Colonic mucosa (tissue), 4 donors: ENCODE measurements around the gene RHOC. TPM values are rescaled to one million over a fixed set of nuclear protein-coding genes. Genes with fewer than 3 reads are reported as not detected.

ENCODE experiments used
- DNase-seq: peaks from one replicate; pipeline ENCODE4 v3.0.0-alpha.2; 2020
- H3K27ac ChIP-seq: fragments of 200-600 bp; one replicate; pipeline ENCODE4 v1.8.0; 2021
- H3K27me3 ChIP-seq: fragments of 200-600 bp; one replicate; pipeline ENCODE4 v1.8.0; 2021
- H3K36me3 ChIP-seq: fragments of 200-600 bp; one replicate; pipeline ENCODE4 v1.8.0; 2021
- H3K4me1 ChIP-seq: fragments of 200-600 bp; one replicate; pipeline ENCODE4 v1.8.0; 2021; ENCODE audit warnings: mild to moderate bottlenecking
- H3K4me3 ChIP-seq: fragments of 200-600 bp; one replicate; pipeline ENCODE4 v1.8.0; 2021
- H3K9ac ChIP-seq, 2 donors: one replicate each; pipeline ENCODE4 v1.7.0; 2013; ENCODE audit warnings: control low read depth in 2 of 2, low read depth in 2 of 2, low read length in 2 of 2
- H3K9me3 ChIP-seq: fragments of 200-600 bp; one replicate; pipeline ENCODE4 v1.8.0; 2021
- CTCF ChIP-seq: fragments of 200-600 bp; IDR thresholded peaks from one replicate; pipeline ENCODE4 v1.8.0; 2022; ENCODE audit warnings: antibody characterized with exemption, mild to moderate bottlenecking
- intact Hi-C: fragments of 100-400 bp; cut with DNase I; formaldehyde crosslinking; loops from one replicate; pipeline ENCODE4 v1.14.1; 2022
- total RNA-seq, 2 donors: library from RNA; stranded (reverse); fragmentation: NEBNext Ultra II Directional in 1 of 2; extraction: Animal tissue kit (Norgen Biotek cat#: 25700) in 1 of 2; gene quantifications; one replicate each; pipeline ENCODE4 v1.2.1, GENCODE V29; 2021
- donor health status: healthy.
- donor health status: DM: no; HTN: no; CAD: no.
- donor health status: DM: no; HTN: no; CAD: no.

The RHOC gene
- total RNA-seq, 2 donors from 2014 or later = 327 to 451 TPM

- no peaks in the 10 kb centered on the region for H3K9me3 ChIP-seq
- no peak overlapping the region for H3K9ac ChIP-seq
- no peak for DNase-seq
- intact Hi-C loops = no loop called here
- H3K36me3 ChIP-seq = no peaks in the 10 kb centered on the region
- H3K27me3 ChIP-seq = no peaks in the 10 kb centered on the region
- H3K4me3 ChIP-seq = no peak overlapping the region
- H3K4me1 ChIP-seq = no peaks in the 10 kb centered on the region
- TF ChIP-seq CTCF = no peak
- no peak overlapping the region for H3K27ac ChIP-seq
These were observed 17.1 kb downstream of the RHOC start for GRCh38 chr1:112689842-112690237.

- no peak for TF ChIP-seq CTCF
- Histone ChIP-seq H3K4me1 (no peaks in the 10 kb centered on the region), H3K27me3 (no peaks in the 10 kb centered on the region), H3K4me3 (no peak overlapping the region), H3K9ac (no peak overlapping the region), H3K9me3 (no peaks in the 10 kb centered on the region), H3K27ac (no peak overlapping the region), H3K36me3 (no peaks in the 10 kb centered on the region)
- DNase-seq = no peak
- intact Hi-C loops = no loop called here
These were observed 17.6 kb downstream of the RHOC start for GRCh38 chr1:112689196-112689841.

GRCh38 chr1:112688781-112689193, 18.1 kb downstream of the RHOC start:
- H3K4me3 ChIP-seq = no peak overlapping the region
- no peak for TF ChIP-seq CTCF
- no peaks in the 10 kb centered on the region for H3K36me3 ChIP-seq
- H3K9me3 ChIP-seq = no peaks in the 10 kb centered on the region
- no peaks in the 10 kb centered on the region for H3K4me1 ChIP-seq
- no peak overlapping the region for H3K9ac ChIP-seq
- no peak overlapping the region for H3K27ac ChIP-seq
- H3K27me3 ChIP-seq = no peaks in the 10 kb centered on the region
- intact Hi-C loops = no loop called here
- no peak for DNase-seq

- no peak overlapping the region for H3K27ac ChIP-seq
- intact Hi-C loops = no loop called here
- no peaks in the 10 kb centered on the region for H3K27me3 ChIP-seq
- no peaks in the 10 kb centered on the region for H3K4me1 ChIP-seq
- no peak overlapping the region for H3K9ac ChIP-seq
- no peak overlapping the region for H3K4me3 ChIP-seq
- no peak for DNase-seq
- no peaks in the 10 kb centered on the region for H3K9me3 ChIP-seq
- H3K36me3 ChIP-seq = no peaks in the 10 kb centered on the region
- no peak for TF ChIP-seq CTCF
These were observed 19.0 kb downstream of the RHOC start for GRCh38 chr1:112687785-112688496.

GRCh38 chr1:112687361-112687760, 19.6 kb downstream of the RHOC start:
- Histone ChIP-seq H3K4me1 (no peaks in the 10 kb centered on the region), H3K27me3 (no peaks in the 10 kb centered on the region), H3K27ac (no peak overlapping the region), H3K9me3 (no peaks in the 10 kb centered on the region), H3K4me3 (no peak overlapping the region), H3K9ac (no peak overlapping the region), H3K36me3 (no peaks in the 10 kb centered on the region)
- no peak for DNase-seq
- intact Hi-C loops = no loop called here
- no peak for TF ChIP-seq CTCF
